ENCODE measurements around the gene ZNF831.

Gene ZNF831

GRCh38 chr20:59307270-59307669 lies 143.6 kb downstream of the ZNF831 start:
- no peak for TF ChIP-seq ZNF274 (IDR thresholded peaks at IDR 0.05; ENCODE audit: low read depth, low read length)
- H3K4me3 ChIP-seq (ENCODE audit: low read length): no peak overlapping the region
